LNCaP clone FGC (cell line): Measurements from ENCODE around the gene KNOP1.

Experiments used
- DNase-seq: peaks from one replicate; pipeline ENCODE4 v3.0.0-alpha.2; 2011; ENCODE audit warnings: low read depth
- H3K4me3 ChIP-seq: 2 replicates; pipeline ENCODE4 v1.5.1; 2011; ENCODE audit warnings: mild to moderate bottlenecking, low read depth, low read length, control low read depth
- CTCF ChIP-seq: IDR thresholded peaks from 2 replicates; pipeline ENCODE4 v1.5.1; 2012; ENCODE audit warnings: mild to moderate bottlenecking; ENCODE audit not compliant: control insufficient read depth, insufficient read depth; ENCODE audit errors: extremely low read depth

Gene KNOP1

GRCh38 chr16:19700319-19700781 is 17.7 kb downstream of the KNOP1 start:
- no peak overlapping the region for H3K4me3 ChIP-seq
- TF ChIP-seq CTCF: no peak
- DNase-seq: peak; percentile 34

GRCh38 chr16:19699472-19699871 is 18.6 kb downstream of the KNOP1 start:
- no peak for DNase-seq
- TF ChIP-seq CTCF: no peak

GRCh38 chr16:19698480-19699465 is 19.3 kb downstream of the KNOP1 start:
- no peak overlapping the region for H3K4me3 ChIP-seq
- DNase-seq: no peak
- TF ChIP-seq CTCF: no peak

More at GRCh38 chr16:19699472-19699871, 18.6 kb downstream of the KNOP1 start:
- no peak overlapping the region for H3K4me3 ChIP-seq

GRCh38 chr16:19697756-19698318 is 20.2 kb downstream of the KNOP1 start:
- TF ChIP-seq CTCF: no peak
- DNase-seq: peak; percentile 85
- no peak overlapping the region for H3K4me3 ChIP-seq

GRCh38 chr16:19696961-19697360 is 21.1 kb downstream of the KNOP1 start:
- no peak for DNase-seq
- no peak overlapping the region for H3K4me3 ChIP-seq
- no peak for TF ChIP-seq CTCF

GRCh38 chr16:19696328-19696727 is 21.7 kb downstream of the KNOP1 start:
- TF ChIP-seq CTCF: no peak
- no peak overlapping the region for H3K4me3 ChIP-seq
- peak; percentile 83 for DNase-seq
